ENCODE measurements around the gene GP9. TPM values are rescaled to one million over a fixed set of nuclear protein-coding genes. Genes with fewer than 3 reads are reported as not detected.

Gene GP9
- total and polyA plus RNA-seq, 8 donors = not detected

DNA sequence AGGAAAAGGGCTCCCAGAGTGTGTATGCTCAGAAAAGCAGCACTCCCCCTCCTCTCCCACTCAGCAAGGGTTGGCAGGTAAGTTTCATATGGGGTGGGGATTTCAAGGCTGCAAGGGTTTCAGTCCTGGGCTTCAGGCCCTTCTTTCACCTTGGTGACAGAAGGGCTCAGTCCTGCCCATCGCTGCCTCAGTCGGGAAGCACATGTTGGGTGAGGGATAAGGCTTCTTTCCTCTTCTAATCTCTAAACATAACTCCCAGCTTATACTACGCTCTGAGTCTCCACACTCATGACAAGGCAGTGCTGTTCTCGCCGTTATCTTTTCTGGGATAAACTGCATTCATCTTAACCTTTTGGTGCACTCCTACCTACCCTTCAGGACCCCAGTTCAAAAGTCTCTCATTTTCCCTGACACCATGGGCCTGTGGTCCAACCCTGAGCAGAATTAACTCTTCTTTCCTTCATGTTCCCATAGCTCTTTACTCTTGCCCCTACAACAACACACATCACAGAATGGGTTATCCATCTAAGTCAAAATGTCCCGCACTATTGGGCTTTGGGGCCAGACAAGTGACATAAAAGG lies 44.0 kb downstream of the GP9 start:
- no peak for TF ChIP-seq CTCF (IDR thresholded peaks at IDR 0.05)
- no peak for TF ChIP-seq POLR2A (IDR thresholded peaks at IDR 0.05)
- no peak for TF ChIP-seq EP300 (IDR thresholded peaks at IDR 0.05)
- TF ChIP-seq POLR2AphosphoS5 (IDR thresholded peaks at IDR 0.05) = no peak
- H3K4me3 ChIP-seq = no peak overlapping the region
- WGBS, 5 donors = 71 to 84% (median 81%) methylated on average over 6 of the region's 6 CpGs
- no peaks in the 10 kb centered on the region for H3K9me3 ChIP-seq
- DNase-seq = no peak
- peaks cover 0 to 53% (median 24%) of the 10 kb centered on the region in 4 donors for H3K4me1 ChIP-seq
- no peak overlapping the region for H3K27ac ChIP-seq
- peaks cover 0 to 42% (median 37%) of the 10 kb centered on the region in 4 donors for H3K36me3 ChIP-seq
- intact Hi-C loops (cut with DNase I; ENCODE audit: low total_unique reads) = no loop called here
- H3K27me3 ChIP-seq = no peaks in the 10 kb centered on the region

DNA sequence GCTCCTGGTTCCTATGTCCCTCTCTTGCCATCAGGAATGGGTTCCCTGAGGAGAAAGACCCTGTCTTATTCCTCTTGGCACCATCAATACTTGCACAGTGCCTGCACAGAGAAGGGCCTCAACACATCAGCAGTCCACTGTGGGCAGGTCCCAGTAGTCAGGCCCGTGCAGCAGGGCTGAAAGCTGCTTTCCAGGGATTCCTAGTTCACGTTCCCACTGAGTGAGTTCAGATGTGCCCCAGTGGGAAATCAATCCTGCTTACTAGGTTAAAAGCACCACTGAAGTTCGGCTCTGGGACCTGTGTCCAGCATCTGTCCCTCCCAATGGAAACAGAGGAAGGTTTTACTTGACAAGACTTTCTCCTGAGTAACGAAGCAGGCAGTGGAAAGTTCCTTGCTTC lies 45.3 kb downstream of the GP9 start:
- Histone ChIP-seq H3K4me1 (peaks cover 0 to 53% (median 24%) of the 10 kb centered on the region in 4 donors), H3K4me3 (no peak overlapping the region), H3K36me3 (peaks cover 0 to 54% (median 45%) of the 10 kb centered on the region in 4 donors), H3K9me3 (no peaks in the 10 kb centered on the region), H3K27me3 (no peaks in the 10 kb centered on the region), H3K27ac (no peak overlapping the region)
- no peak for DNase-seq
- TF ChIP-seq POLR2AphosphoS5 (IDR thresholded peaks at IDR 0.05) (no peak), EP300 (IDR thresholded peaks at IDR 0.05) (no peak), CTCF (IDR thresholded peaks at IDR 0.05) (no peak), POLR2A (IDR thresholded peaks at IDR 0.05) (no peak)
- intact Hi-C loops (cut with DNase I; ENCODE audit: low total_unique reads) = no loop called here
- 75 to 90% (median 81%) methylated on average over 4 of the region's 4 CpGs for WGBS, 5 donors

DNA sequence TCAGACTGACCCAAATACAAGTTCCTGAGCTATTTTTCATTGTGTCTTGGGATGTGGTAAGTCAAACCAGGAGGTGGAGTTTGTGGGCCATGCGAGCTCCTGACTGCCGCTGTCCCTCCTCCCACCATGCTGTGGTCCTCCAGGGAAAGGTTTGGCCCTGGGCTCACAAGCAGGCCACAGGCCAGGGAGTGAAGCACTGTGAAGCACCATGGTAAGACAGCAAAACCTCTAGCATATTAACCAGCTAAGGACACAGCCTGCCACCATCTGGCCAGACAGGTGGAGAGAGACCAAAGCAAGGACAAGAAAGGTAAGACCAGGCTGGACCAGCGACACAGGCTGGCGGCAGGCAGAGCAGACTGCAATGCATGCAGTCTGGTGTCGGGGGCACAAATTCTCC lies 45.7 kb downstream of the GP9 start:
- H3K36me3 ChIP-seq = peaks cover 0 to 58% (median 47%) of the 10 kb centered on the region in 4 donors
- intact Hi-C loops (cut with DNase I; ENCODE audit: low total_unique reads) = no loop called here
- WGBS, 5 donors = 80 to 88% (median 87%) methylated on average over 5 of the region's 5 CpGs
- peaks cover 0 to 53% (median 24%) of the 10 kb centered on the region in 4 donors for H3K4me1 ChIP-seq
- H3K27me3 ChIP-seq = no peaks in the 10 kb centered on the region
- no peaks in the 10 kb centered on the region for H3K9me3 ChIP-seq
- H3K4me3 ChIP-seq = no peak overlapping the region
- DNase-seq = no peak
- no peak overlapping the region for H3K27ac ChIP-seq
- TF ChIP-seq EP300 (IDR thresholded peaks at IDR 0.05) (no peak), POLR2AphosphoS5 (IDR thresholded peaks at IDR 0.05) (no peak), CTCF (IDR thresholded peaks at IDR 0.05) (no peak), POLR2A (IDR thresholded peaks at IDR 0.05) (no peak)

DNA sequence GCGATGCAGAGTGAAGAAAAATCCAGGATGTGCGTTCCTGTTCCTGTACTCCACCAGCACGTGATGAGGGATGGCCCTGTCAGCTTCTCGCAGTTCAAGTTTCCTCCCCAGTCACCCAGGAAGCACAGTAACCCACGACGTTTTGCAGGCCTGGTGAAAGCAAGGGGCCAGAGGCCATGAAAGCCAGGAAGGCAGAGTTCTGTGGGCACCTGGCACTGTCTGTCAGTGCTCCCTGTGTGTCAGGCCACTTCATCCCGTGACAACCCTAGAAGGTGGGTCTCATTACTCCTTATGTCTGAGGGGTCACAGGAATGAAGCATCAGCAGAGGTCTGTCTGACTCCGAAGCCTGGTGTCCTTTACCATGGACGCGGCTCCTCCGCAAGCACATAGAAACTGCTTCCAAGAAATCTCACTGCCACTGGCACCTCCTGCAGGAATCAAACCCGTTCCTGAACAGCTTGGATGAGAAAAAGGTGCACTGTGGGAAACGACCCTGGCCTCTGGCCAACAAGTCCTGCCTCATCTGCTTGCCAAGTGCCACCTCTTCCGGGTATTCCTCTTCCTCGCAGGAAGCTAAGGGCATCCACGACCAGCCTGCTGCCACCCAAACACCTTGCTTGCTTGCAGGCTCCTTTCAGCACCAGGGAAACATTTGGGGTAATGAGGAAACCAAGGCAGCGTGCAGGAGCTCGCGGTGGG lies 46.4 kb downstream of the GP9 start:
- intact Hi-C loops (cut with DNase I; ENCODE audit: low total_unique reads) = no loop called here
- DNase-seq = peak in 1 of 2 donors; percentile 44
- Histone ChIP-seq H3K4me1 (peaks cover 0 to 46% (median 21%) of the 10 kb centered on the region in 4 donors), H3K4me3 (no peak overlapping the region), H3K27ac (no peak overlapping the region), H3K36me3 (peaks cover 0 to 60% (median 51%) of the 10 kb centered on the region in 4 donors), H3K9me3 (no peaks in the 10 kb centered on the region), H3K27me3 (no peaks in the 10 kb centered on the region)
- 66 to 83% (median 68%) methylated on average over 14 to 19 of the region's 19 CpGs for WGBS, 5 donors
- no peak for TF ChIP-seq CTCF (IDR thresholded peaks at IDR 0.05)
- no peak for TF ChIP-seq EP300 (IDR thresholded peaks at IDR 0.05)
- no peak for TF ChIP-seq POLR2A (IDR thresholded peaks at IDR 0.05)
- TF ChIP-seq POLR2AphosphoS5 (IDR thresholded peaks at IDR 0.05) = no peak
